Keratinocyte (primary cell): ENCODE measurements around the gene ANKRD44.

Source experiments
- EZH2 ChIP-seq: IDR thresholded peaks from one replicate; pipeline ENCODE4 v1.6.1; 2012; ENCODE audit warnings: inconsistent platforms, mild to moderate bottlenecking, low read length, moderate library complexity
- TF ChIP-seq, protein P1 (sequence below), 3 experiments: IDR thresholded peaks in 1 of 3; conservative IDR thresholded peaks in 1 of 3; optimal IDR thresholded peaks in 1 of 3; 2 replicates in 2 of 3; 3 replicates in 1 of 3; pipeline versions ENCODE3 to v1.5.1; 2011; ENCODE audit warnings: low read length in 3 of 3, mild to moderate bottlenecking in 3 of 3, moderate library complexity in 2 of 3, control low read depth in 1 of 3, inconsistent platforms in 1 of 3; ENCODE audit not compliant: insufficient read depth in 2 of 3; ENCODE audit errors: extremely low read depth in 1 of 3

DNA sequence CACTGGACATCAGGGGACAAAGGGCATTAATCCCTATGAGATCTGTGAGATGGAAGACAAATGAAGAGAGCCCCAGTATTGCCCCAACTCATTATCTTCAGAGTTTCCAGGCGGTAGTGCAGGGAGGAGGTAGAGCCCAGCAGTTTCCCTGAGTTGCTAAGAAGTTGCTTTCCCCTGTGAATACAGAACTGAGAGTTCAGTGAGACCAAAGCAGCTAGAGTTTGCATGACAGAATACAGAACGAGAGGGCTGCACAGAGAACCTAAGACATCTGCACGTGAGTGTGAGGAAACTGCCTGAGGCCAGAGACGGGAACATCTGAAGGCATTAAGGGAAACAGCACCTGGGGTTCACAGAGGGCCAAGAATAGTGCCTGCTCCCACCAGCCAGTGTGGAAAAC is 366.0 kb downstream of the ANKRD44 start:
- no peak for TF ChIP-seq EZH2
- TF ChIP-seq, protein P1, sequence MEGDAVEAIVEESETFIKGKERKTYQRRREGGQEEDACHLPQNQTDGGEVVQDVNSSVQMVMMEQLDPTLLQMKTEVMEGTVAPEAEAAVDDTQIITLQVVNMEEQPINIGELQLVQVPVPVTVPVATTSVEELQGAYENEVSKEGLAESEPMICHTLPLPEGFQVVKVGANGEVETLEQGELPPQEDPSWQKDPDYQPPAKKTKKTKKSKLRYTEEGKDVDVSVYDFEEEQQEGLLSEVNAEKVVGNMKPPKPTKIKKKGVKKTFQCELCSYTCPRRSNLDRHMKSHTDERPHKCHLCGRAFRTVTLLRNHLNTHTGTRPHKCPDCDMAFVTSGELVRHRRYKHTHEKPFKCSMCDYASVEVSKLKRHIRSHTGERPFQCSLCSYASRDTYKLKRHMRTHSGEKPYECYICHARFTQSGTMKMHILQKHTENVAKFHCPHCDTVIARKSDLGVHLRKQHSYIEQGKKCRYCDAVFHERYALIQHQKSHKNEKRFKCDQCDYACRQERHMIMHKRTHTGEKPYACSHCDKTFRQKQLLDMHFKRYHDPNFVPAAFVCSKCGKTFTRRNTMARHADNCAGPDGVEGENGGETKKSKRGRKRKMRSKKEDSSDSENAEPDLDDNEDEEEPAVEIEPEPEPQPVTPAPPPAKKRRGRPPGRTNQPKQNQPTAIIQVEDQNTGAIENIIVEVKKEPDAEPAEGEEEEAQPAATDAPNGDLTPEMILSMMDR (optimal IDR thresholded peaks at IDR 0.05 in 1 of 3, IDR thresholded peaks at IDR 0.05 in 1 of 3, conservative IDR thresholded peaks at IDR 0.05 in 1 of 3; ENCODE audit: extremely low read depth in 1 of 3, insufficient read depth in 2 of 3, low read length in 3 of 3) = no peak
